IPS DF 6.9 (cell line): ENCODE measurements around the gene UXT.

ENCODE experiments used
- DNase-seq: peaks from one replicate; pipeline ENCODE4 v3.0.0-alpha.2; 2013; ENCODE audit warnings: low read depth, low spot score
- H3K27ac ChIP-seq: one replicate; pipeline ENCODE4 v1.5.1; 2013; ENCODE audit warnings: low read length, control low read depth
- H3K27me3 ChIP-seq: 2 replicates; pipeline ENCODE4 v1.6.1; 2013; ENCODE audit warnings: mild to moderate bottlenecking, low read length; ENCODE audit not compliant: control insufficient read depth, insufficient read depth
- H3K36me3 ChIP-seq: 2 replicates; pipeline ENCODE4 v1.6.1; 2013; ENCODE audit warnings: low read length; ENCODE audit not compliant: control insufficient read depth, insufficient read depth
- H3K4me1 ChIP-seq: 2 replicates; pipeline ENCODE4 v1.6.1; 2013; ENCODE audit warnings: low read length; ENCODE audit not compliant: control insufficient read depth, insufficient read depth
- H3K4me3 ChIP-seq: 2 replicates; pipeline ENCODE4 v1.5.1; 2013; ENCODE audit warnings: mild to moderate bottlenecking, low read length
- H3K9me3 ChIP-seq: 2 replicates; pipeline ENCODE4 v1.6.1; 2013; ENCODE audit warnings: low read length, inconsistent platforms; ENCODE audit not compliant: control insufficient read depth, insufficient read depth
- WGBS: extraction: QIAGEN DNeasy Blood & Tissue Kit; methylation state at CpG from one replicate; pipeline ENCODE4 v1.1.7; 2013; ENCODE audit warnings: mixed read lengths, missing lambda C conversion rate; ENCODE audit not compliant: insufficient read length, insufficient coverage; 5-methylcytosine and 5-hydroxymethylcytosine counted together

The UXT gene

GRCh38 chrX:47632666-47633065 is 26.3 kb downstream of the UXT start:
- Histone ChIP-seq H3K27ac (no peak overlapping the region), H3K4me1 (peaks cover 3% of the 10 kb centered on the region; the same call in 1 of the 2 replicates), H3K9me3 (no peaks in the 10 kb centered on the region), H3K4me3 (no peak overlapping the region), H3K36me3 (no peaks in the 10 kb centered on the region), H3K27me3 (no peaks in the 10 kb centered on the region)
- WGBS, result no CpG with 5 or more reads among the region's 4 CpGs
- no peak for DNase-seq

- peaks cover 3% of the 10 kb centered on the region; the same call in 1 of the 2 replicates for H3K4me1 ChIP-seq
- H3K27ac ChIP-seq, result no peak overlapping the region
- WGBS, result no CpG with 5 or more reads among the region's 5 CpGs
- H3K36me3 ChIP-seq, result no peaks in the 10 kb centered on the region
- no peaks in the 10 kb centered on the region for H3K9me3 ChIP-seq
- H3K4me3 ChIP-seq, result no peak overlapping the region
- no peak for DNase-seq
- no peaks in the 10 kb centered on the region for H3K27me3 ChIP-seq
These were observed 27.3 kb downstream of the UXT start for GRCh38 chrX:47631676-47632075.

GRCh38 chrX:47629419-47630200 is 29.4 kb downstream of the UXT start, which contains the start of gene CFP:
CFP (minus strand) TSS chrX:47629930; CDS start chrX:47629844, 86 bp downstream.
- Histone ChIP-seq H3K4me1 (peaks cover 3% of the 10 kb centered on the region; the same call in 1 of the 2 replicates), H3K27ac (no peak within 1 kb of the TSS), H3K4me3 (no peak within 1 kb of the TSS), H3K36me3 (no peaks in the 10 kb centered on the region), H3K9me3 (no peaks in the 10 kb centered on the region), H3K27me3 (no peaks in the 10 kb centered on the region)
- DNase-seq, result no peak
- WGBS, result no CpG with 5 or more reads among the region's 14 CpGs

GRCh38 chrX:47628982-47629381 is 30.0 kb downstream of the UXT start:
- WGBS, result no CpG with 5 or more reads among the region's 1 CpG
- H3K9me3 ChIP-seq, result no peaks in the 10 kb centered on the region
- DNase-seq, result no peak

DNA sequence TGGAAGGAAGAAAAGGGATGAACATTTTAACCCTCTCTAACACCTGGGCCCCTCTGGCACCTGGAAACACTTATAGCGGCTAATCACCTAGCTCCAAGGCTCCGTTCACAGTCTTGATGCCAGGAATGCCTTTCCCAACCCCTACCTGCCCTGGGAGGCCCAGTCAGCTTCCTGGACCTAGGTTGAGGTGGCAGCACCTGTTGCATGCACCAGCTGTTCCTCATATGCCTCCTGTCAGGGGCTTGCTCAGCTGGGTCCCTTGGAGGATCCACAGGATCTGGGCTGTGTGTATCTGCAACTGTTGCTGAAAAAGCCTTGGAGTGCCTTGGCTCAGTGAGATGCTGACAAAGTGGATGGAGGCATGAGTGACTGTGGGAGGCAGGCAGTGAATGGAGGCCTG is 33.6 kb downstream of the UXT start:
- Histone ChIP-seq H3K4me1 (peaks cover 5% of the 10 kb centered on the region), H3K27me3 (no peaks in the 10 kb centered on the region), H3K36me3 (no peaks in the 10 kb centered on the region), H3K27ac (no peak overlapping the region), H3K4me3 (no peak overlapping the region), H3K9me3 (no peaks in the 10 kb centered on the region)
- no peak for DNase-seq
- no CpG with 5 or more reads among the region's 2 CpGs for WGBS

More at GRCh38 chrX:47628982-47629381, 30.0 kb downstream of the UXT start:
- Histone ChIP-seq H3K36me3 (no peaks in the 10 kb centered on the region), H3K27ac (no peak overlapping the region), H3K27me3 (no peaks in the 10 kb centered on the region), H3K4me3 (no peak overlapping the region), H3K4me1 (peaks cover 5% of the 10 kb centered on the region)

GRCh38 chrX:47623540-47624027 is 35.4 kb downstream of the UXT start:
- H3K4me3 ChIP-seq, result peak overlapping the region; percentile 10; the same call in 1 of the 2 replicates
- H3K27ac ChIP-seq, result no peak overlapping the region
- peak; percentile 55 for DNase-seq
- no peaks in the 10 kb centered on the region for H3K27me3 ChIP-seq
- H3K4me1 ChIP-seq, result peaks cover 5% of the 10 kb centered on the region
- H3K36me3 ChIP-seq, result no peaks in the 10 kb centered on the region
- WGBS, result no CpG with 5 or more reads among the region's 35 CpGs
- H3K9me3 ChIP-seq, result no peaks in the 10 kb centered on the region

GRCh38 chrX:47621851-47622250 is 37.1 kb downstream of the UXT start:
- no peak for DNase-seq
- Histone ChIP-seq H3K36me3 (no peaks in the 10 kb centered on the region), H3K9me3 (no peaks in the 10 kb centered on the region), H3K4me1 (peaks cover 5% of the 10 kb centered on the region), H3K27ac (no peak overlapping the region), H3K27me3 (no peaks in the 10 kb centered on the region), H3K4me3 (no peak overlapping the region)
- no CpG with 5 or more reads among the region's 6 CpGs for WGBS

DNA sequence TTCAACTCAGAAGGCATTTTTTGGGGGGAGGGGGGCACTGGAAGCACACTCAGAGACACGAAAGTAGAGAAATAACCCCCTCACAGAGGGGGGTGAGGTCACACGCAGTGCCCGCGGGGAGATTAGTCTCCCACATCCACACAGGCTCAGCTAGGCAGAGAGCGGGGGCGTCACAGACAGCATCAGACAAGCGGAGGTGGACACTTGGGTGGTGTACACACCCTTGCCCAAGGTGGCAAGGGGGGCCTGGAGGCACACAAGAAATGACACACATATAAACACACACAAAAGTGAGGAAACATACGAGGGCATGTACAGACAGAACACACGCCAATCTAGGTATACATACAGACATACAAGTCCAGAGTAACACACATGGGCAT is 38.7 kb downstream of the UXT start:
- peak overlapping the region; percentile 30; the same call in 1 of the 2 replicates for H3K4me3 ChIP-seq
- no peaks in the 10 kb centered on the region for H3K9me3 ChIP-seq
- no peaks in the 10 kb centered on the region for H3K27me3 ChIP-seq
- H3K27ac ChIP-seq, result no peak overlapping the region
- H3K4me1 ChIP-seq, result peaks cover 5% of the 10 kb centered on the region
- DNase-seq, result no peak
- H3K36me3 ChIP-seq, result no peaks in the 10 kb centered on the region
- whole genome bisulfite sequencing, result no CpG with 5 or more reads among the region's 9 CpGs

DNA sequence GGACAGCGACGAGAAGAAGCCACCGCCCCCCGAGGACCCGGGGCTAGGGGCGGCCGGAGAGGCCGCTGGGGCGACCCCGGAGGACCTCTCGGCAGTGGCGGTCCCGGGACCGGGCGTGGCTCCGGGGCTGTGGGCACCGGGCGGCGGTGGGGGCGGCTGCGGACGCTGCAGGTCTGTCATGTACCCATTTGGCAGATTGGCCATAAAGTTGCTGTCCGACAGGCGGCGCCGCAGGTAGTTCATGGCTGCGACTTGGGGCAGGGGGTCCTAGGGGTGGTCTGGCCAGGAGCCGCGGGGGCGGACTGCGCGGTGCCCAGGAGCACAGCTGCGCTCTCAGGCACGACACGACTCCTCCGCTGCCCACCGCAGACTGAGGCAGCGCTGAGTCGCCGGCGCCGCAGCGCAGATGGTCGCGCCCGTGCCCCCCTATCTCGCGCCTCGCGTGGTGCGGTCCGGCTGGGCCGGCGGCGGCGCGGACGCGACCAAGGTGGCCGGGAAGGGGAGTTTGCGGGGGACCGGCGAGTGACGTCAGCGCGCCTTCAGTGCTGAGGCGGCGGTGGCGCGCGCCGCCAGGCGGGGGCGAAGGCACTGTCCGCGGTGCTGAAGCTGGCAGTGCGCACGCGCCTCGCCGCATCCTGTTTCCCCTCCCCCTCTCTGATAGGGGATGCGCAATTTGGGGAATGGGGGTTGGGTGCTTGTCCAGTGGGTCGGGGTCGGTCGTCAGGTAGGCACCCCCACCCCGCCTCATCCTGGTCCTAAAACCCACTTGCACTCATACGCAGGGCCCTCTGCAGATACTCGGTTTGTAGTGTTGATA is 39.3 kb downstream of the UXT start, which contains the start of gene SYN1:
SYN1 (minus strand) TSS at position 372 of the 817 bp plus-strand sequence; CDS start at position 243, 129 bp downstream.
- Histone ChIP-seq H3K4me3 (peak within 1 kb of the TSS; percentile 73; the same call in 1 of the 2 replicates), H3K4me1 (peaks cover 5% of the 10 kb centered on the region), H3K27me3 (no peaks in the 10 kb centered on the region), H3K9me3 (no peaks in the 10 kb centered on the region), H3K36me3 (no peaks in the 10 kb centered on the region), H3K27ac (no peak within 1 kb of the TSS)
- no peak for DNase-seq
- WGBS, result no CpG with 5 or more reads among the region's 88 CpGs

DNA sequence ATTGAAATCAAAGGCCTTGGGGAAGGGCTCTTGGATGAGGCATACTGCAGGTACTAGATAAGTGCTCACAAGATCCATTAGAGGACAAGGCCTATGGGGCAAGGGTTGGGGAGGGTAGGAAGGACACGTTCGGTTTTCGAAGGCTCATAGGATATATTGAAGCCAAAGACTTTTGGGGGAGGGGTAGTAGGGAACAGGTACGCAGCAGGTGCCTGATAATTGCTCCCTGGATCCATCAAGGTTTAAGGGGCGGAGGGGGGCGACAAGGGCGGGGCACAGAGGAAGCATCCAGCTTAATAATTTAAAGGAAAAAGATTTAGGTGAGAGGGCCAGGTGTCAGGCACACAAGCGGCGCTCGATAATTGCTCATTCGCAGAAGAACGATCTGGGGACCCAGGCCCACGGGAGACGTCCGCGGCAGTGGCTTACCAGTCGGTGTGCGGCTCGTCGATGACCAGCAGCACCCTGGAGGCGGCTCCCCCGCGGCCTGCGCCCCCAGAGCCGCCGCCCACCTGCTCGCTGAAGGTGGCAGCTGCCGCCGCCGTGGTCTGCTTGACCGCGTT is 40.0 kb downstream of the UXT start:
- Histone ChIP-seq H3K4me1 (peaks cover 3% of the 10 kb centered on the region), H3K27me3 (no peaks in the 10 kb centered on the region), H3K4me3 (peak overlapping the region; percentile 73; the same call in 1 of the 2 replicates), H3K36me3 (no peaks in the 10 kb centered on the region), H3K9me3 (no peaks in the 10 kb centered on the region), H3K27ac (no peak overlapping the region)
- no peak for DNase-seq
- WGBS, result no CpG with 5 or more reads among the region's 32 CpGs
